ENCODE measurements around the gene CDC42BPG. TPM values are rescaled to one million over a fixed set of nuclear protein-coding genes. Genes with fewer than 3 reads are reported as not detected.

CDC42BPG gene
- total and polyA plus RNA-seq, 9 donors: 0.35 to 9.5 (median 3.2) TPM

DNA sequence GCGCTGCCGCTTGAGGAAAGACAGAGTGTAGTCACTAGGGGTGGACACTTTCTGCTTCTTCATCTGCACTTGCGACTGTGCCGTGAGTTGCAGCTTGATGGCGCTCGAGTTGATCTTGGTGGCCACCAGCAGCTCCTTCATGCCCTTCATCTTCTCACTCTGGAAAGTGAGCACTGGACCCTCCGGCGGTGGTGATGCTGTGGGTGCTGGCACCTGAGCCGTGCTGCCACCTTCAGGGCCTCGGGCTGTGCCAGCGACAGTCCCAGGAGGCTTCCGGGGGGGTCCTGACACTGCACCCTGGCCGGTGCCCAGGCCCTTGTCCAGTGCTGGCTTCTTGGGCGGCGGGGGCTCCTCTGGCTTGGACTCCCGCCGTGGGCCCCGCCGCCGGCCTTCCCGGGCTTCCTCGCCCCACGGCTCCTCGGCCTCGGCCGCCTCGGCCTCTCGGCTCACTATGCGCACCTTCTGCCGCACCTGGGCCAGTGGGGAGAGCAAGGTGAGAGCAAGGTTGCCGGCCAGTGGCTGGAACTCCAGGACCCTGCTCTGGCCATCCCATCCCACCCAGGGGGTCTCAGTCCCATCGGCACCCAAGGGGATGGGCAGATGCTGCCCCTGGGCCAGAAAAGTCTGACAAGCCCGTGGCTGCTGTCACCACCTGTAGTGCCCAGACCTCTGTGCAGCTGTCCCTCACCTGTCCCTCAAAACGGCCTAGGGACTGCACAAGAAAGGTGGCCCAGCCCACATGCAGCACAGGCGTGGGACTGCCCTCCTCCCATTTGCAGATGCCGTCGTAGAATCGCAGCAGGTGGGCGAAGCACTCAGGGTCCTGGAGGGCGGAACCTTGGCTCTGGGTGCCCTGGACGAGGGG, 39.9 kb downstream of the CDC42BPG start:
- Histone ChIP-seq H3K9me3 (no peaks in the 10 kb centered on the region), H3K27ac (no peak overlapping the region), H3K4me3 (no peak overlapping the region), H3K36me3 (no peaks in the 10 kb centered on the region), H3K27me3 (no peaks in the 10 kb centered on the region), H3K4me1 (ENCODE audit: insufficient read depth) (peaks cover 5% of the 10 kb centered on the region)
- TF ChIP-seq, protein P1, sequence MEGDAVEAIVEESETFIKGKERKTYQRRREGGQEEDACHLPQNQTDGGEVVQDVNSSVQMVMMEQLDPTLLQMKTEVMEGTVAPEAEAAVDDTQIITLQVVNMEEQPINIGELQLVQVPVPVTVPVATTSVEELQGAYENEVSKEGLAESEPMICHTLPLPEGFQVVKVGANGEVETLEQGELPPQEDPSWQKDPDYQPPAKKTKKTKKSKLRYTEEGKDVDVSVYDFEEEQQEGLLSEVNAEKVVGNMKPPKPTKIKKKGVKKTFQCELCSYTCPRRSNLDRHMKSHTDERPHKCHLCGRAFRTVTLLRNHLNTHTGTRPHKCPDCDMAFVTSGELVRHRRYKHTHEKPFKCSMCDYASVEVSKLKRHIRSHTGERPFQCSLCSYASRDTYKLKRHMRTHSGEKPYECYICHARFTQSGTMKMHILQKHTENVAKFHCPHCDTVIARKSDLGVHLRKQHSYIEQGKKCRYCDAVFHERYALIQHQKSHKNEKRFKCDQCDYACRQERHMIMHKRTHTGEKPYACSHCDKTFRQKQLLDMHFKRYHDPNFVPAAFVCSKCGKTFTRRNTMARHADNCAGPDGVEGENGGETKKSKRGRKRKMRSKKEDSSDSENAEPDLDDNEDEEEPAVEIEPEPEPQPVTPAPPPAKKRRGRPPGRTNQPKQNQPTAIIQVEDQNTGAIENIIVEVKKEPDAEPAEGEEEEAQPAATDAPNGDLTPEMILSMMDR (IDR thresholded peaks at IDR 0.05): no peak
- TF ChIP-seq EP300 (IDR thresholded peaks at IDR 0.05) (no peak), POLR2A (IDR thresholded peaks at IDR 0.05) (no peak)
- peak in 3 of 5 donors; percentile 35 to 59 (median 53) for DNase-seq
- intact Hi-C loops (cut with DNase I): no loop called here
- WGBS, 3 donors: 85 to 91% (median 87%) methylated on average over 41 of the region's 41 CpGs

DNA sequence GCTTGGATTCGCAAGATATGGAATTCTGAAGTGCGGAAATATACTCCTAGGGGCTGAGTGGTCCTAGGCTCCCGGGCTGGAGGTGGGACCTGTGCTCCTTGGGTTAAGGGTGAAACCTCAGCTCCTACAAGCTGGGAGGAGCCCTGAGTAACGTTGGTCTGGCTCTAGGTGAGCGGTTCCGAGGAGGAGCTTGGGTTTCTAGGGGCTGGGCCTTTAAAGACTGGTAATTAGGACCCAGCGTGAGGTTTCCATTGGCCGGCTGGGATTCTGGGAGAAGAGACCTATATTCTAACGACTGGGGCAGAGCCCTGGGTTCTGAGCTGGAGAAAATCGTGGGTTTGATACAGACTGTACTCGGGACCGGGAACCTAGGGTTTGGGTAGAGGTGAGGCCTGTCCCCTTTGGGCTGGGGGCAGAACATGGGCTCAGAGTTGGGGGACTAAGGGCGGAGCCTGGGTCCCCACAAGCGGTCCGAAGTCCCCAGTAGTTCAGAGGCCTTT, 40.6 kb downstream of the CDC42BPG start:
- H3K27me3 ChIP-seq: no peaks in the 10 kb centered on the region
- no peaks in the 10 kb centered on the region for H3K36me3 ChIP-seq
- H3K27ac ChIP-seq: peak overlapping the region; percentile 67 to 93
- intact Hi-C loops (cut with DNase I): no loop called here
- H3K4me1 ChIP-seq (ENCODE audit: insufficient read depth): peaks cover 2% of the 10 kb centered on the region
- DNase-seq: peak in 2 of 5 donors; percentile 37 to 46
- TF ChIP-seq POLR2A (IDR thresholded peaks at IDR 0.05) (no peak), EP300 (IDR thresholded peaks at IDR 0.05) (no peak)
- TF ChIP-seq, protein P1 (IDR thresholded peaks at IDR 0.05): no peak
- H3K4me3 ChIP-seq: peak overlapping the region; percentile 60
- H3K9me3 ChIP-seq: no peaks in the 10 kb centered on the region
- 34 to 35% (median 34%) methylated on average over 15 of the region's 15 CpGs for WGBS, 3 donors

DNA sequence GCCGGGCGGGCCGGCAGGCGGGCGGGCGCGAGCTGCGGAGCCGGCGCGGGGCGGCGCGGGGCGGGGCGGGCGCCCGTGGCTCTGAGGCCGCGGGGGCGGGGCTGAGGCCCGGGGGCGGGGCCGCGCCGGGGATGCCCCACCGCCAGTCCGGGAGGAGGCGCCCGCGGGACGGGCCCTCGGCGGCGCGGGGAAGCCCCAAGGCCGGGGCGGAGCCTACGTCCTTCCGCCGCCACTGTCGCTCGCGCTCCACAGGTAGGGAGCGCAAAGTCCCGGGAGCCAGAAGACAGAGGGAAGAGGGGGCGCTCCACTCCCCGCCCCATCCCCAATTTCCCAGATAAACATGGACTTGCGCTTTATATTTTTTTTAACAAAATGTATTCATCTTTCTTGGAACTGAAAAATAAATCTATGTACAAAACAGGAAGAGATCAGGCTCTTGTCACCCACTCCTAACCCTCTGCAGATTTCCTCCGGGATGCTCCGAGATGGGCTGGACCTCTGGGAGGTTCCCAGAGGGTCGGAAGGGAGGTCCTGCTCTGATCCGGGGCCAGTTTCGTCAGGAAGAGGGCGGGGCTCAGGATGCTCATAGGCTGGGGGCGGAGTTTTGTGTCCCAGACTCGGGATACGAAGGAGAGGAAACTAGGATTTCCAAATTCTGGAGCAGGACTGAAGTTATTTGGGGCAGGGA, 41.2 kb downstream of the CDC42BPG start, which contains the start of gene MAP4K2:
Gene MAP4K2 (minus strand): TSS at position 57 of the 688 bp plus-strand sequence. CDS start 65 bp downstream, outside the sequence.
- H3K36me3 ChIP-seq: no peaks in the 10 kb centered on the region
- peak within 1 kb of the TSS; percentile 67 to 93 for H3K27ac ChIP-seq
- WGBS, 3 donors: 0 to 1% (median 0%) methylated on average over 30 to 58 of the region's 58 CpGs
- peak; percentile 89 to 95 (median 90) for DNase-seq
- no peaks in the 10 kb centered on the region for H3K9me3 ChIP-seq
- H3K27me3 ChIP-seq: no peaks in the 10 kb centered on the region
- peak; percentile 29 for TF ChIP-seq POLR2A (IDR thresholded peaks at IDR 0.05)
- TF ChIP-seq, protein P1 (IDR thresholded peaks at IDR 0.05): peak in 2 of 3 donors; percentile 35 to 41
- no peak for TF ChIP-seq EP300 (IDR thresholded peaks at IDR 0.05)
- intact Hi-C loops (cut with DNase I): no loop called here
- H3K4me1 ChIP-seq (ENCODE audit: insufficient read depth): peaks cover 2% of the 10 kb centered on the region
- peak within 1 kb of the TSS; percentile 60 for H3K4me3 ChIP-seq

DNA sequence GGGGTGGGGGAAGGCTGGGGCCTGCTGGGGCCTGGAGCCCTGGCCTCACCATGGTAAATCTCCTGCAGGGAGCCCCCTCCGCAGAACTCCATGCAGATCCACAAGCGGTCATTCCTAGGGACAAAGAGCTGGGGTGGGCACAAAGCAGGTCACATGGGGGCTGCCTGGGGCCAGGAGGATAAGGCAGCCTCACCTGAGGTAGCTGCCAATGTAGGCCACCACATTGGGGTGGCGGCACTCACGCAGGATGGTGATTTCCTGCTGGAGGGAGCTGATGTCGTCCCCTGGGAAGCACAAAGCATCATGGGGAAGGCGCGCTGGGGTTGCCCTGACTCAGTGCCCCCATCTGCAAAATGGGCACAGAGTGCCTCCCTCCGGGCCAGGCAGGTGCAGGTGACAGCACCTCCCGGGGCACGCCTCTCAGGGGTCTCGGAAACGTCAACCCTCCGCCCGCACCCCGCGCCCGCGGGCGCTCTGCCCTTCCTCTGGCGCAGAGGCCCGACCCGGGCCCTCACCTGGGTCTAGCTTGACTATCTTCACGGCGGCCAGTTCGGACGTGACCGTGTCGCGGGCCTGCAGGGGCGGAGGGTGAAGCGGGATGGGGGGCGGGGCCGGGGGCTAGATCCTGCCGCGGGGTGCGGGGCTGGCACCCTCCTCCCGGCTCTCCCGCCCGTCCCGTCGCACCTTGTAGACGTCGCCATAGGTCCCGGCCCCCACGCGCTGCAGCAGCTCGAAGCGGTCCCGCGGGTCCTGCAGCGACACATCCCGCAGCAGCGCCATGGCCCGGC, 41.9 kb downstream of the CDC42BPG start:
- H3K36me3 ChIP-seq: no peaks in the 10 kb centered on the region
- TF ChIP-seq, protein P1 (IDR thresholded peaks at IDR 0.05): no peak
- no peak for TF ChIP-seq EP300 (IDR thresholded peaks at IDR 0.05)
- TF ChIP-seq POLR2A (IDR thresholded peaks at IDR 0.05): no peak
- no peak for DNase-seq
- H3K9me3 ChIP-seq: no peaks in the 10 kb centered on the region
- intact Hi-C loops (cut with DNase I): no loop called here
- peak overlapping the region; percentile 52 for H3K4me3 ChIP-seq
- H3K4me1 ChIP-seq (ENCODE audit: insufficient read depth): peaks cover 2% of the 10 kb centered on the region
- H3K27me3 ChIP-seq: no peaks in the 10 kb centered on the region
- 12 to 82% (median 21%) methylated on average over 3 to 54 of the region's 54 CpGs for WGBS, 3 donors
- peak overlapping the region; percentile 43 to 93 for H3K27ac ChIP-seq
